Measurements from ENCODE around the gene ZDHHC22. TPM values are rescaled to one million over a fixed set of nuclear protein-coding genes. Genes with fewer than 3 reads are reported as not detected.
A peak's percentile ranks its signal among the peaks of the same experiment; 100 is the strongest.

The ZDHHC22 gene
- total and polyA plus RNA-seq, 5 donors from 2014 or later: not detected

- peaks cover 0 to 2% (median 0%) of the 10 kb centered on the region in 7 donors for H3K9me3 Mint-ChIP-seq
- Histone ChIP-seq H3K27me3 (ENCODE audit: control insufficient read depth, insufficient read depth, low read length) (peaks cover 29% of the 10 kb centered on the region), H3K9me3 (ENCODE audit: control insufficient read depth in 2 of 2, low read length in 2 of 2) (no peaks in the 10 kb centered on the region), H3K36me3 (ENCODE audit: control insufficient read depth, insufficient read depth, low read length) (no peaks in the 10 kb centered on the region), H3K4me3 (ENCODE audit: low read depth, low read length) (no peak overlapping the region), H3K27ac (ENCODE audit: insufficient read depth, low read length, poor library complexity, severe bottlenecking) (no peak overlapping the region), H3K4me1 (ENCODE audit: control insufficient read depth, insufficient read depth, low read length, poor library complexity, severe bottlenecking) (no peaks in the 10 kb centered on the region)
- peaks cover 59% of the 10 kb centered on the region for H3K27me3 Mint-ChIP-seq
- DNase-seq: no peak
- H3K36me3 Mint-ChIP-seq: no peaks in the 10 kb centered on the region
- H3K4me3 Mint-ChIP-seq: no peak overlapping the region
- no peak for ATAC-seq (ENCODE audit: low read depth in 2 of 2)
- peaks cover 0 to 4% (median 2%) of the 10 kb centered on the region in 4 donors for H3K4me1 Mint-ChIP-seq
- no peak overlapping the region for H3K27ac Mint-ChIP-seq
Measured at GRCh38 chr14:77131206-77131605, 10.4 kb downstream of the ZDHHC22 start.

GRCh38 chr14:77130386-77130785 is 11.2 kb downstream of the ZDHHC22 start:
- Mint-ChIP-seq H3K4me1 (peaks cover 0 to 9% (median 2%) of the 10 kb centered on the region in 4 donors), H3K4me3 (no peak overlapping the region), H3K36me3 (no peaks in the 10 kb centered on the region), H3K9me3 (peaks cover 0 to 3% (median 0%) of the 10 kb centered on the region in 7 donors), H3K27ac (no peak overlapping the region), H3K27me3 (peaks cover 51% of the 10 kb centered on the region)
- Histone ChIP-seq H3K36me3 (ENCODE audit: control insufficient read depth, insufficient read depth, low read length) (no peaks in the 10 kb centered on the region), H3K4me3 (ENCODE audit: low read depth, low read length) (no peak overlapping the region), H3K9me3 (ENCODE audit: control insufficient read depth in 2 of 2, low read length in 2 of 2) (no peaks in the 10 kb centered on the region), H3K4me1 (ENCODE audit: control insufficient read depth, insufficient read depth, low read length, poor library complexity, severe bottlenecking) (peaks cover 2% of the 10 kb centered on the region), H3K27me3 (ENCODE audit: control insufficient read depth, insufficient read depth, low read length) (peaks cover 30% of the 10 kb centered on the region), H3K27ac (ENCODE audit: insufficient read depth, low read length, poor library complexity, severe bottlenecking) (no peak overlapping the region)
- DNase-seq (no peak), ATAC-seq (ENCODE audit: low read depth in 2 of 2) (no peak)

DNA sequence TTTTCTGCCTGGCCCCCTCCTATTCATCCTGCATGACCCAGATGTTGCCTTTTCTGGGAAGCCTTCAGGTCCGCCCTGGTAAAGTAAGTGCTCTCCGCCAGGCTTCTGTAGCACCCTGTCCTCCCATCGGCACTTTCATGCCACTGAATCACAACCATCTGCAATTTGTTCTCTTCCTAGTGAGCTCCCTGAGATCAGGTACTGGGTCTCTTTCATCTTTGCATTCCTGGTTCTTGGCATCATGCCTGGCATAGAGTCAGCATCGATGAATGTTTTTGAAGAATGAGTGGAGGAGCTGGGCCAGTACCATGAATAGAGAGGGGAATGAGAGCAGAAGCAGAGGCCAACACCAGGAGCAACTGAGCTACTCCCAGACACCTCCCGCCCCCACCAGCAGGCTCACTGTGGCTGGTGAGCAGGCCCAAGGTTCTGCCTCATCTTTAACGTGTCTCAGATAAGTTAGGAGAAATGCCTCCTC is 13.1 kb downstream of the ZDHHC22 start:
- peaks cover 0 to 21% (median 9%) of the 10 kb centered on the region in 4 donors for H3K4me1 Mint-ChIP-seq
- no peak overlapping the region for H3K4me3 ChIP-seq (ENCODE audit: low read depth, low read length)
- no peaks in the 10 kb centered on the region for H3K9me3 ChIP-seq (ENCODE audit: control insufficient read depth in 2 of 2, low read length in 2 of 2)
- no peaks in the 10 kb centered on the region for H3K36me3 ChIP-seq (ENCODE audit: control insufficient read depth, insufficient read depth, low read length)
- no peaks in the 10 kb centered on the region for H3K36me3 Mint-ChIP-seq
- H3K27ac Mint-ChIP-seq: no peak overlapping the region
- peaks cover 42% of the 10 kb centered on the region for H3K27me3 Mint-ChIP-seq
- H3K9me3 Mint-ChIP-seq: peaks cover 0 to 2% (median 0%) of the 10 kb centered on the region in 7 donors
- peaks cover 20% of the 10 kb centered on the region for H3K4me1 ChIP-seq (ENCODE audit: control insufficient read depth, insufficient read depth, low read length, poor library complexity, severe bottlenecking)
- H3K27ac ChIP-seq (ENCODE audit: insufficient read depth, low read length, poor library complexity, severe bottlenecking): no peak overlapping the region
- DNase-seq (no peak), ATAC-seq (ENCODE audit: low read depth in 2 of 2) (no peak)
- H3K4me3 Mint-ChIP-seq: peak overlapping the region in 1 of 4 donors; percentile 4
- H3K27me3 ChIP-seq (ENCODE audit: control insufficient read depth, insufficient read depth, low read length): peaks cover 22% of the 10 kb centered on the region

GRCh38 chr14:77126461-77126990 is 15.1 kb downstream of the ZDHHC22 start:
- H3K36me3 ChIP-seq (ENCODE audit: control insufficient read depth, insufficient read depth, low read length): no peaks in the 10 kb centered on the region
- H3K27ac Mint-ChIP-seq: no peak overlapping the region
- H3K27ac ChIP-seq (ENCODE audit: insufficient read depth, low read length, poor library complexity, severe bottlenecking): no peak overlapping the region
- peaks cover 4 to 40% (median 25%) of the 10 kb centered on the region in 4 donors for H3K4me1 Mint-ChIP-seq
- H3K4me3 ChIP-seq (ENCODE audit: low read depth, low read length): no peak overlapping the region
- peaks cover 35% of the 10 kb centered on the region for H3K27me3 Mint-ChIP-seq
- ATAC-seq (ENCODE audit: low read depth in 2 of 2) (no peak), DNase-seq (no peak)
- peaks cover 0 to 2% (median 0%) of the 10 kb centered on the region in 7 donors for H3K9me3 Mint-ChIP-seq
- no peaks in the 10 kb centered on the region for H3K9me3 ChIP-seq (ENCODE audit: control insufficient read depth in 2 of 2, low read length in 2 of 2)
- H3K36me3 Mint-ChIP-seq: no peaks in the 10 kb centered on the region
- peak overlapping the region in 3 of 4 donors; percentile 32 to 76 (median 40) for H3K4me3 Mint-ChIP-seq
- peaks cover 39% of the 10 kb centered on the region for H3K4me1 ChIP-seq (ENCODE audit: control insufficient read depth, insufficient read depth, low read length, poor library complexity, severe bottlenecking)
- peaks cover 9% of the 10 kb centered on the region for H3K27me3 ChIP-seq (ENCODE audit: control insufficient read depth, insufficient read depth, low read length)

DNA sequence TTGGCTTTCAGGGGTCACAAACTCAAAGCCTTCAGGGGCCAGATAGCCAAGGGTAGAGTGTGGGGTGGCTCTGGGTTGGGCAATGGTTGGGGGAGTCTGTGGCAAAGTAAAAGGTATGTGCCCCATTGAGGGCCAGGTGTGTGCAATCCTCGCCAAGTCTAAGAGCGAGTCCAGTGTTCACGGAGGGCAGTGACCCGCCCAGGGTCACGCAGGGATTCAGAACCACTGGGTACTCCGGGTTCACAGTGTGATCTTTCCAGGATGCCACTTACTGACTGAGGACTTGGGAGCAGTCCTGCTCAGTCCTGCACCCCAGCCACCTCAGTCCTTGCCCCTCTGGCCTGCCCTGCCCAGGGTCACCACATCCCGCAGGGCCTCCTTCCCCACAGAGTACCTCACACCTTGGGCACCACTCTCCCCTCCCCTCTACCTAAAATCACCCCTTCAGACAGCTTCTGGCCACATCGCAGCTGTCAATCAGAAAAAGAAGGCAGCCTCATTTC is 15.7 kb downstream of the ZDHHC22 start:
- H3K27ac Mint-ChIP-seq: no peak overlapping the region
- Histone ChIP-seq H3K4me3 (ENCODE audit: low read depth, low read length) (no peak overlapping the region), H3K36me3 (ENCODE audit: control insufficient read depth, insufficient read depth, low read length) (no peaks in the 10 kb centered on the region), H3K9me3 (ENCODE audit: control insufficient read depth in 2 of 2, low read length in 2 of 2) (no peaks in the 10 kb centered on the region), H3K4me1 (ENCODE audit: control insufficient read depth, insufficient read depth, low read length, poor library complexity, severe bottlenecking) (peaks cover 45% of the 10 kb centered on the region), H3K27me3 (ENCODE audit: control insufficient read depth, insufficient read depth, low read length) (peaks cover 9% of the 10 kb centered on the region), H3K27ac (ENCODE audit: insufficient read depth, low read length, poor library complexity, severe bottlenecking) (no peak overlapping the region)
- peaks cover 0 to 2% (median 0%) of the 10 kb centered on the region in 7 donors for H3K9me3 Mint-ChIP-seq
- H3K4me1 Mint-ChIP-seq: peaks cover 10 to 47% (median 31%) of the 10 kb centered on the region in 4 donors
- DNase-seq (no peak), ATAC-seq (ENCODE audit: low read depth in 2 of 2) (no peak)
- no peaks in the 10 kb centered on the region for H3K36me3 Mint-ChIP-seq
- peak overlapping the region; percentile 32 to 78 (median 58) for H3K4me3 Mint-ChIP-seq
- H3K27me3 Mint-ChIP-seq: peaks cover 32% of the 10 kb centered on the region

GRCh38 chr14:77125281-77125801 is 16.2 kb downstream of the ZDHHC22 start:
- H3K4me1 Mint-ChIP-seq: peaks cover 13 to 52% (median 36%) of the 10 kb centered on the region in 4 donors
- DNase-seq (no peak), ATAC-seq (ENCODE audit: low read depth in 2 of 2) (no peak)
- peaks cover 9% of the 10 kb centered on the region for H3K27me3 ChIP-seq (ENCODE audit: control insufficient read depth, insufficient read depth, low read length)
- H3K36me3 Mint-ChIP-seq: no peaks in the 10 kb centered on the region
- H3K4me3 ChIP-seq (ENCODE audit: low read depth, low read length): no peak overlapping the region
- peaks cover 32% of the 10 kb centered on the region for H3K27me3 Mint-ChIP-seq
- H3K9me3 Mint-ChIP-seq: peaks cover 0 to 2% (median 0%) of the 10 kb centered on the region in 7 donors
- no peaks in the 10 kb centered on the region for H3K9me3 ChIP-seq (ENCODE audit: control insufficient read depth in 2 of 2, low read length in 2 of 2)
- no peak overlapping the region for H3K27ac ChIP-seq (ENCODE audit: insufficient read depth, low read length, poor library complexity, severe bottlenecking)
- no peaks in the 10 kb centered on the region for H3K36me3 ChIP-seq (ENCODE audit: control insufficient read depth, insufficient read depth, low read length)
- peaks cover 51% of the 10 kb centered on the region for H3K4me1 ChIP-seq (ENCODE audit: control insufficient read depth, insufficient read depth, low read length, poor library complexity, severe bottlenecking)
- no peak overlapping the region for H3K27ac Mint-ChIP-seq
- peak overlapping the region; percentile 22 to 78 (median 54) for H3K4me3 Mint-ChIP-seq

- Mint-ChIP-seq H3K4me1 (peaks cover 13 to 58% (median 41%) of the 10 kb centered on the region in 4 donors), H3K27ac (peak overlapping the region; percentile 78 to 95 (median 86)), H3K9me3 (peaks cover 0 to 2% (median 0%) of the 10 kb centered on the region in 7 donors), H3K4me3 (peak overlapping the region; percentile 11 to 91 (median 88)), H3K27me3 (peaks cover 31% of the 10 kb centered on the region), H3K36me3 (no peaks in the 10 kb centered on the region)
- Histone ChIP-seq H3K9me3 (ENCODE audit: control insufficient read depth in 2 of 2, low read length in 2 of 2) (no peaks in the 10 kb centered on the region), H3K27ac (ENCODE audit: insufficient read depth, low read length, poor library complexity, severe bottlenecking) (peak overlapping the region; percentile 48), H3K4me1 (ENCODE audit: control insufficient read depth, insufficient read depth, low read length, poor library complexity, severe bottlenecking) (peaks cover 56% of the 10 kb centered on the region), H3K27me3 (ENCODE audit: control insufficient read depth, insufficient read depth, low read length) (peaks cover 9% of the 10 kb centered on the region), H3K36me3 (ENCODE audit: control insufficient read depth, insufficient read depth, low read length) (no peaks in the 10 kb centered on the region), H3K4me3 (ENCODE audit: low read depth, low read length) (peak overlapping the region; percentile 83)
- ATAC-seq (ENCODE audit: low read depth in 2 of 2): peak; percentile 74 to 75
- DNase-seq: peak; percentile 57 to 80 (median 75)
Measured at GRCh38 chr14:77124345-77125280, 17.0 kb downstream of the ZDHHC22 start.
